Kidney epithelial cell (primary cell): ENCODE results near the gene ST3GAL5. TPM values are rescaled to one million over a fixed set of nuclear protein-coding genes. Genes with fewer than 3 reads are reported as not detected.
"Not testable (repeated sequence)": the region's sequence is repeated elsewhere in the genome, so short reads cannot be mapped to it uniquely, and the experiment has no call there.

Experiments
- DNase-seq: peaks from one replicate; pipeline ENCODE4 v3.0.0-alpha.2; 2010; ENCODE audit warnings: low read depth
- H3K27me3 ChIP-seq: 2 replicates; pipeline ENCODE4 v1.6.0; 2011; ENCODE audit warnings: low read length; ENCODE audit not compliant: control insufficient read depth, insufficient read depth
- H3K36me3 ChIP-seq: 2 replicates; pipeline ENCODE4 v1.5.1; 2011; ENCODE audit warnings: low read length; ENCODE audit not compliant: control insufficient read depth, insufficient read depth
- H3K4me3 ChIP-seq: 2 replicates; pipeline ENCODE4 v1.5.1; 2011; ENCODE audit warnings: low read depth, mild to moderate bottlenecking, control low read depth, low read length
- CTCF ChIP-seq: IDR thresholded peaks from 2 replicates; pipeline ENCODE4 v1.5.1; 2011; ENCODE audit warnings: mild to moderate bottlenecking, moderate library complexity, low read length, control low read depth, inconsistent platforms; ENCODE audit not compliant: insufficient read depth, poor library complexity, severe bottlenecking
- total RNA-seq: library from RNA; depleted of rRNA; stranded (reverse); fragments of >200 nt; gene quantifications from 2 replicates; pipeline ENCODE4 v1.2.3, GENCODE V29; 2015

The ST3GAL5 gene
- total RNA-seq, 1 donor from 2014 or later = 3.0 TPM

GRCh38 chr2:85935170-85935745, 46.5 kb upstream of the ST3GAL5 start:
- Histone ChIP-seq H3K27me3 (no peaks in the 10 kb centered on the region), H3K36me3 (no peaks in the 10 kb centered on the region), H3K4me3 (no peak overlapping the region)
- no peak for DNase-seq
- no peak for TF ChIP-seq CTCF

GRCh38 chr2:85933753-85934594, 45.2 kb upstream of the ST3GAL5 start:
- Histone ChIP-seq H3K36me3 (no peaks in the 10 kb centered on the region), H3K27me3 (no peaks in the 10 kb centered on the region), H3K4me3 (no peak overlapping the region)
- no peak for TF ChIP-seq CTCF
- no peak for DNase-seq

- not testable (repeated sequence) for H3K27me3 ChIP-seq, H3K36me3 ChIP-seq, DNase-seq, H3K4me3 ChIP-seq
Observed at GRCh38 chr2:85931151-85931550, 42.4 kb upstream of the ST3GAL5 start.

- TF ChIP-seq CTCF = no peak
Observed at GRCh38 chr2:85930129-85931124, 41.6 kb upstream of the ST3GAL5 start.

GRCh38 chr2:85929096-85930050, 40.6 kb upstream of the ST3GAL5 start:
- no peak for DNase-seq
- Histone ChIP-seq H3K4me3 (no peak overlapping the region), H3K36me3 (no peaks in the 10 kb centered on the region), H3K27me3 (peaks cover 2% of the 10 kb centered on the region)
- no peak for TF ChIP-seq CTCF

More at GRCh38 chr2:85930129-85931124, 41.6 kb upstream of the ST3GAL5 start:
- Histone ChIP-seq H3K27me3 (peaks cover 2% of the 10 kb centered on the region), H3K4me3 (no peak overlapping the region), H3K36me3 (no peaks in the 10 kb centered on the region)
- no peak for DNase-seq
